HG03521 (cell line): ENCODE results near the gene SYCP3.
"Not testable (repeated sequence)": the region's sequence is repeated elsewhere in the genome, so short reads cannot be mapped to it uniquely, and the experiment has no call there.

ENCODE experiments used
- ATAC-seq: cut with Tn5 transposase; IDR thresholded peaks from one replicate; pipeline ENCODE4 v1.9.1; 2021; ENCODE audit warnings: mild to moderate bottlenecking, moderate library complexity; ENCODE audit not compliant: unreplicated experiment

SYCP3 gene

GRCh38 chr12:101685092-101685491, 54.2 kb downstream of the SYCP3 start:
- no peak for ATAC-seq

- not testable (repeated sequence) for ATAC-seq
Observed at GRCh38 chr12:101681627-101682026, 57.6 kb downstream of the SYCP3 start.

DNA sequence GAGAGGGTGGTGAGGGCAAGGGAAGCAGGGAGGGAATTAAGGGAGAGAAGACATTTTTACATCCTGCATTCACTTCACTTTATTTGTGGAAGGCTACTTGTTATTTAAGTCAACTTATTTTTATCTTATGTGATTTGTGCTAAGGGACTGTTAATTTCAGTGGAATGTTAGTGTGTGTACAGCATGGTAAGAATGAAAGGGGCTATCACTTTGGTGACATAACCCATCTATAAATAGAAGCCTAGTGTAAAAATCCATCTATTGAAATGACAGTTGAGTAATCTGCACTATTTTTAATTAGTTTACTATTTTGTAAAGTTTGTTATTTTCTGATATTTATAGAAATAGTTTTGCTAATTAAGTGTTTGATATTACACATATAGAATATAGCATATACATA, 58.6 kb downstream of the SYCP3 start:
- no peak for ATAC-seq

DNA sequence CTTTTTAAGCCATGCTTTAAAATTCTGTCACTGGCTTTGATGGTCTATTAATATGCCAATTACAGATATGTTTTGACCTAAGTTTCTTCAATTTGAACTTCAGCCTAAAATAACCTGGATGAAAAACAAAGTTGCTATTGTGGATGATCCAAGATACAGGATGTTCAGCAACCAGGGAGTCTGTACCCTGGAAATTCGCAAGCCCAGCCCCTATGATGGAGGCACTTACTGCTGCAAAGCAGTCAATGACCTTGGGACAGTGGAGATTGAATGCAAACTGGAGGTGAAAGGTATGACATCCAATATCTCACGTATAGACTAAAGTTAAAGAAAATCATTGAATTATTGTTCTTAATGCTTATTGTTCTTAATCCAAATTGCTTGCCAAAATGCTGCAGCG, 59.0 kb downstream of the SYCP3 start:
- ATAC-seq: no peak
